CD4-positive, alpha-beta T cell treated with Interleukin-10 for 1 hour (primary cell): ENCODE data around the gene ARHGEF12.

Experiments
- DNase-seq: peaks from one replicate; pipeline ENCODE4 v3.0.0-alpha.2; 2020

Gene ARHGEF12

DNA sequence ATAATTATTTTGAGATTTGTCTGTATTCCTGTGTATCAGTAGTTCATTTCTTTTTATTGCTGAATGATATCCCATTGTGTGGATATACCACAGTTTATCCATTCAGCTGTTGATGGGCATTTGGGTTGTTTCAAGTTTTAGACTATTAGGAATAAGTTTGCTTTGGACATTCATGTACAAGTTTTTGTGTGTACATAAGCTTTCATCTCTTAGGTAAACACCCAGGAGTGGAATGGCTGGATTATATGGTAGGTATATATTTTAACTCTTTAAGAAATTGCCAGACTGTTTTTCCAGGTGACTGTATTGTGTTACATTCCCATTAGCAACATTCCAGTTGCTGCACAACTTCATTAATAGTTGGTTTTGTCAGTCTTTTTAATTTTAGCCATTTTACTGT, 52.0 kb downstream of the ARHGEF12 start:
- DNase-seq = no peak

DNA sequence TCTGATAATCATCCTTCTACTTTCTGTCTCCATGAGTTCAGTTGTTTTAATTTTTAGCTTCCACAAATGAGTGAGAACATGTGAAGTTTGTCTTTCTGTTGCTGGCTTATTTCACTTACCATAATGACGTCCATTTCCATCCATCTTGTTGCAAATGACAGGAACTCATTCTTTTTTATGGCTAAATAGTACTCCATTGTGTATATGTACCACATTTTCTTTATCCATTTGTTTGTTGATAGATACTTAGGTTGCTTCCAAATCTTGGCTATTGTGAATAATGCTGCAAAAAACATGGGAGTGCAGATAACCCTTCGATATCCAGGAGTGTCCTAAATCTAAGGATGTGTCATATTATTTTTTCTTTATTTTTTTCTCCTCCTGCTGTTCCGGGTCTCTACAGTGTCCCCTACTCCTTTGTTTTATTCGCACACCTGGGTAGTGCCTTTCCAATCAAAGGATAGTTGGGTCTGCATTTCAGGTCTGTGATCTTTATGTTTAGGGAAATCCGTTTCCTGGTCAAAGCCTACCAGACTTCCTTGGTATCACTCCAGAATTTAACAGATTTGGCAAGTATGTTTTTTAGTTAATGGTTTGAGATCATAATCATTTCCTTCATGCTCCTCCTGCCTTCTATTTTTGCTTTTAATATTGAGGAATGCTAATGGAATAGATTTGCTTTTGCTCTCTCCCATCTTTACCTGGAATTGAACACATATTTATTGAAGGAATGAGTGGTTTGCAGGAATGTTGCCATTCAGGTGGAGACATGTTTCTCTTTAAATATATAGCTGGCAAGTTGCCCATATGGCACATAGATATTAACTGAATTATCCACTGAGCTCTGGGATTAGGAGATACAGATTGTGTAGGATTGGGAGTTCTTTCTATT, 53.7 kb downstream of the ARHGEF12 start:
- no peak for DNase-seq

DNA sequence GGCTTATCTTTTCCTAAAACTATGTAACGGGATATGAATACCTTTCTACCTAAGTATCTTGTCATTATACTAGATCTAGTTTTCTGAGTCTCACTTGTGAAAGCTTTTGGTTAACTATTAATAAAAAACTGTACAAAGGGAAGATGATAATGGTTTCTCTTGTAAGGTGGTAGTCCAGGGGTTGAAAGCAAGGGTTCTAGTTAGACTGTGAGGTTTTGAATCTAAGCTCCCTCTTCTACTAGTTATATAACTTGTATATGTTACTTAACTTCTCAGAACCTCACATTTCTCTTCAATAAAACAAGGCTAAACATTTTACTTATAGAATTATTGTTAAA, 54.3 kb downstream of the ARHGEF12 start:
- DNase-seq = no peak

DNA sequence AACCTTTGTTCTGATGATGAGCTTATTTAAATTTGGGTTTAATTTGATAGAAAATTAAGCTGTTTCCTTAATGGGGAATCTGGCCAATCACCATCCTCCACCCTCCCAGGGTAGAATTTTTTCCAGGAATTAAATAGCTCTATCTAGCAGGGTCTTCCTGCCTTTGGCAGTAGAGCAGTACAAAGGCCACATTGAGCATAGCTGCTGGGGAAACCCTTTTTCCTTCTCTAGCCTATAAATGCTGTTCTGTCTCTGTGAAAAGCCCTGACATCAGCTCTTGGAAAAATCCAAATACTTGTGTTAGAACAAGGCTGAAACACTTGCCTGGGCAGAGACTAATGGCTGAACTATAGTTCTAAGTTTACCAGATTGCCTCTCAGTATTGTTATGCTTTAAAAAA, 55.1 kb downstream of the ARHGEF12 start:
- no peak for DNase-seq

DNA sequence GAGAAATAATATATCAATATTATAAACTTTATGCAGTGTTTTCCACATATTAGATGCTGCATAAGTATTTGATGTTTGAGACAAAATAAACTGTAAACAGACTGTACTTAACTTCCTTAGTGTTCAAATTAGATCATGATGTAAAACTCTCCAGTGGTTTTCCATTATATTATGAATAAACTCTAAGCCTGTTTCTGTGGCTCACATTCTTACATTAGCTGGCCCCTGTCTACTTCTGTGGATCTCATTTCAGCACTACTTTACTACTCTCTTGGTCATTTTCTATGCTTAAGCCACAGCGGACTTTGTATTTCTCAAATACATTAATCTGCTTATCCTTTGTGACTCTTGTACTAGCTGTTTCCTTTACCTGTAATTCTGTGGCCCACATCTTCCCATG, 55.6 kb downstream of the ARHGEF12 start:
- no peak for DNase-seq

DNA sequence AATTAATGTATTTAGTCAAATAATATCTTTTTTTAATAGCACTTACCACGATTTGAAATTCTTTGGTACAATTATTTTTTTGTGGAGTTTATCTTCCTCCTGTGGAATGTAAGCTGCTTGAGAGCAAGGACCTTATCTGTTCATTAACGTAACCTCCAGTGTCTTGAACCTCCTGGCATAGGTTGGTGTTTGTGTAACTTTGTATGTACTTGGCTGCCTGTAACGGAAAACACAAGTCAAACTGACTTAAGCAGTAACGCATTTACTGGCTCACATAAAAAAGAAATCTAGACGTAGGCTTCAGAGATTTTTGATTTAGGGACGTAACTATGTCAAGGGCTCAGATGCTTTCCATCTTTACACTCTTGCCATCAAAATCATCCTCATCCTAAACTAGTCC, 56.1 kb downstream of the ARHGEF12 start:
- DNase-seq = no peak

DNA sequence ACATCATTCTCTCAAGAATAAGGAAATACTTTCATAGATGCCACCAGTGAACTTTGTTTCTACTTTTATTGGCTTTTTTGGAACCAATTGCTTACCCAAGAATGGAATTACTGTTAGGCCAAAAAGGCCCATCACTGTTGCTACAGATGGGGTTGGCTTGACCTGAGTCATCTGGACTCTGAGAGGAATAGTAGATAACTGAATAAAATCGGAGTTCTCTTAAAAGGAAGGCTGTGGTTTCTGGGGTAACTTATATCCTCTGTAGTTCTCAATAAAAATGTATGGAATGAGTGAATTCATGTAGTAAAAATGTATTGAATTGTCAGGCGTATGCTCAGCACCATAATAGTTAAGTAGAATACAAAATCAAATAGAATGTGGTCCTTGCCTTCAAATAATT, 56.6 kb downstream of the ARHGEF12 start:
- no peak for DNase-seq

DNA sequence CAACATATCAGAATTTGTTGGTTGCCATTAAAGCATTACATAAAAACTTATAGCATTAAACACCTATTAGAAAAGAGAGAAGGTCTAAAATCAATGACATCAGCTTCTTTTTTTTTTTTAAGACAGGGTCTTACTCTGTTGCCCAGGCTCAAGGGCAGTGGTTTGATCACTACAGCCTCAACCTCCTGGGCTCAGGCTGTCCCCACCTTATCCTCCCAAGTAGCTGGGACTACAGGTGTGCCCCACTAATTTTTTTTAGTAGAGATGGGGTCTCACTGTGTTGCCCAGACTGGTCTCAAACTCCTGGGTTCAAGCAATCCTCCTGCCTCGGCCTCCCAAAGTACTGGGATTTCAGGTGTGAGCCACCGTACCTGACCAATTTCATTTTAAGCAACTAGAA, 57.9 kb downstream of the ARHGEF12 start:
- no peak for DNase-seq

DNA sequence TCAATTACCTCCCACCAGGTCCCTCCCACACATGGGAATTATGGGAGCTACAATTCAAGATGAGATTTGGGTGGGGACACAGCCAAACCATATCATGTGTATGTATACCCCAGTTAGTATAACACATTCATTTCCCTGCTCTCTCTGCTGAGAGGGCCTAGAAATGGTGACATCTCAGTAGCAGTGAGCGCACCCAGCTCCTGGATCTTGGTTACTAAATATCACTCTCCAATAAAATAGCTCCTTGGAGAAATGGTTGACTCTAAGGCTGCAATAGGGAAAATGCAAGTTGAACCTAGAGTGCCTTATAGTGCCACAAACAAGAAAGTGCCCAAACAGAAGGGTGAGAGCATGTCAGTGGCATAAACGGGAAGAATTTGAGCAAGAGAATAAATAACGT, 59.6 kb downstream of the ARHGEF12 start:
- DNase-seq = no peak

DNA sequence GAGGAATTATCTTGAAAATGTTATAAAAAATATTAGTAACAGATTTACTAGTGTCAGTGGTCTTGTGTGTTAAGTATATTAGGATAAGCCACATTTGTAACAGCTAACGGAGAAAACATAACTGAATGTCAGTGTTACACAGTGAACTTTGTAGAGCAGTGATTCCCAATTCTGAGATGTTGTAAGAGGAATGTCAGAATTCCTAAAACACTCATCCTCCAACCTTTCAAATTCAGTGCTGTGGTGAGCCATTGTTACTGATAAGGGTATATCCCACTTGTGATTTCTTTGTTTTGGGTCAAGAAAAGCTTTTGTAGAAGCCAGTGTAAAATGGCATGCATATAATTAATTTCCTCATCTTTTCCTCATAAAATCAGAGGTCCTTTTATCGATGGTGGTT, 61.9 kb downstream of the ARHGEF12 start:
- no peak for DNase-seq

DNA sequence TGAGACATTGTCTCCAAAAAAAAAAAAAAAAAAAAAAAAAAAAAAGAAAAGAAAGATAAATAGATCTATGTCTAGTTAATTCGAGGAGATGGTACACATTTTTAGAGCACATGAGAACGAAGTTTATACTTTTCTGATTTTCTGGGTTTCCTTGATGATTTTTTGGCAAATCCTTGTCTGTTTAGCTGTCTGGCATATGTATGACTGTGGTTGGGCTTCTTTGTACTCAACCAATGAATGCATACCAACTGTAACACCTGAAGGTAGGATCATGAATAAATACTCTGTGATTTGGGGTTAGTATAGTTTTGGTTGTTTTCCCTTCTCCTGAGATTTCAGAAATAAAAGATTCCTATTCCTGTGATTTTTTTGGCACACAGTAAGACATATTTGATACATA, 63.1 kb downstream of the ARHGEF12 start:
- no peak for DNase-seq

DNA sequence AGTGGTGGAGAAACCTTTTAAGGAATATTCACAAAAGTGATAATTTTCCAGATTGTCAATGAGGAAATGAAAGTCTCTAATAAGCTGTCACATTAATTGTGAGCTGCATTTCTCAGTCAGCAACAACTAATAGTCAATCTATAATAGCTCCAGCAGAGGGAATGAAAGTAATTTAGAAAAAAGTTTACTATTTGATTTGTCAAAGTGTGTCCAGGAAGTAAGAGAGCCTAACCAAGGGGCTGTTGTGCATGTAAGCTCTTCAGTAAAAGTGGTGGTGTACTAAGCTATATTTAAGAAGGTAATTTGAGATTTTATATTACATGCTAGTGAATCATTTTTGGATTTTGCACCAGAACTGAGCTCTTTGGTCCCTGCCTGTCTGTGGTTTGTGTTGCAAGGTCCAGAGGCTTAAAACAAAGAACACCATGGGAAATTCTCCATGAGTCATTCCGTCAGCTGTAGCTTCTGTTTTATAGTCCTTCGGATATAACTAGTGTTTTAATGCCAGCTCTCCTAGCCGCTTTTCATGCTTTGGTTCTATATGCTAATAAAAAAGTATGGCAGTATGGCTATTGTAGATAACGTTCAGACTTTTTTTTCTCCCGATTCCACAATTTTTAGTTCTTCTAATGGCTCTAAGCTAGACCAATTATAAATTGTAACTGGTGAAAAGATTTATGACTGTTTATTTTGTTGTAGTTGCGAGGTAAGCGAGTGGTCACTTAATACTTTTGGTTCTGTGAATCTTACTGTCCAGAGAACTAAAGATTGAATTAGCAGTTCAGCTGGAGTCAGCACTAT, 64.6 kb downstream of the ARHGEF12 start:
- no peak for DNase-seq

DNA sequence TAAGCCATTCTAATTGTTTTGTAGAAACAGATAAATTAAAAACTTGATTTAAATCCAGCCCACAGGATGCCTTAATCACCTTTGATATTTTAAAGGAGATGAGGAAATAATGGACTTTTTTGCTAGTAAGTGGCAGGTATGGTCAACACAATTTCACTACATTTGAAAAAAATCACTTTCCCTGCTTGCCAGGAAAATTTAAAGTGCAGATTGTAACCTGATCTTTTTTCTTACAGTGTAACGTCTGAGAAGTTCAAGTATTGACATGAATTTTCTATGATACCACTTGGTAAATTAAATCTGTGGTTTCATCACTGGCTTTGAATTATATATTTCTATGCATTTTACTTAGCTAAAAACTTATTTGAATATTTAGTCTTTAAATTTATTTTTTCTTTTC, 65.3 kb downstream of the ARHGEF12 start:
- DNase-seq = no peak

DNA sequence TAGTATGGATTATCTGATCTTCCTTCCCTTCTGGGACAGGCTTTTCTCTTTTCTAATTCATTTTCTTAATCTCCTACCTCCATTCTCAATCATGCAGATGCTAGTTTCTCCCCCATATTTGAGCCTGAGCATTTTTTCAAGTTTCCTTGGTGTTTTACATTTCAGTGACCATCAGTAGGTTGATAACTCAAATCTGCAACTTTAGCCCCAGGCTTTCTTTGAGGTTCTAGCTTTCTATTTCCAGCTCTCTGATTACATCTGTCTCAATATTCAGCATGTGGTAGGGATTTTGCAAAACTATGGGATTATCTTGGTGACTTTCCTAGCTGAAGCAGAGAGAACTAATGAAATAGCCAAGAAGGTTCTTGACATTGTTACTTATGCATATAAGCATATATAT, 67.8 kb downstream of the ARHGEF12 start:
- DNase-seq = no peak

DNA sequence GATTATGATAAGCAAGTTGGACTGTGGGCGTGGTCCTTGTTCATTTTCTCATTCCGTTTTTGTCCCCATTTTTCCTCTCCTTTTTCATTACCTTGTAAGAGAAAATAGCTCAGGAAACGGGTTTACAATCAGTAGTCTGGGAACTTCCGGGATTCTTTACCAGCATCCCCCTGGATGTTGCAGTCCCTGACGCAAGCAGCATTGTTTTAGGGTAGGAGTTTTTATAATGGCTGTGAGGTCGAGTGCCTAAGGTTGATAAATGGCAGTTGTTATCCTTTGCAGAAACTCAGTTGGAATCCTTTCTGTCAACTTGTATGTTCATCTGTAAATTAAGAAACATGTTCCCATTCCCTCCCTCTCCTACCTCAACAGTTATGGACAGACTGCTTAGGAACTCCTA, 68.3 kb downstream of the ARHGEF12 start:
- DNase-seq = no peak

DNA sequence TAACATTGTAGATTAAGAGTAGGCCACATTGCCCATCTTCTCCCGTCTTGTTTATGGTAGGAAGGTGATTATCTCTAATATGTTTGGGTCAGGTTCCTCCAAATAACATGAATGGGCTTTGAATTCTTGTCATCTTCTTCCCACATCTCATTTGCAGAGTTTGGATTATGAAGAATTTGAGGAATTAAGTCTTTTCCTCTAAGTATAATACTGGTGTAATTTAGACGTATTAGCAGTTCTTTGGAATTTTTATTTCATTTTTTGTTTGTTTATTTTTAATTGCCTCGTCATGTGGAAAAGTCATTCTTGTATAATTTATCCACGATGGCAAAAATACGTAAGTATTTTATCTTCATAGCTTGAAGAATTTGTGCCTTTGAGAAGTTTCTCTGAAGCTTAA, 73.4 kb downstream of the ARHGEF12 start:
- DNase-seq = no peak

DNA sequence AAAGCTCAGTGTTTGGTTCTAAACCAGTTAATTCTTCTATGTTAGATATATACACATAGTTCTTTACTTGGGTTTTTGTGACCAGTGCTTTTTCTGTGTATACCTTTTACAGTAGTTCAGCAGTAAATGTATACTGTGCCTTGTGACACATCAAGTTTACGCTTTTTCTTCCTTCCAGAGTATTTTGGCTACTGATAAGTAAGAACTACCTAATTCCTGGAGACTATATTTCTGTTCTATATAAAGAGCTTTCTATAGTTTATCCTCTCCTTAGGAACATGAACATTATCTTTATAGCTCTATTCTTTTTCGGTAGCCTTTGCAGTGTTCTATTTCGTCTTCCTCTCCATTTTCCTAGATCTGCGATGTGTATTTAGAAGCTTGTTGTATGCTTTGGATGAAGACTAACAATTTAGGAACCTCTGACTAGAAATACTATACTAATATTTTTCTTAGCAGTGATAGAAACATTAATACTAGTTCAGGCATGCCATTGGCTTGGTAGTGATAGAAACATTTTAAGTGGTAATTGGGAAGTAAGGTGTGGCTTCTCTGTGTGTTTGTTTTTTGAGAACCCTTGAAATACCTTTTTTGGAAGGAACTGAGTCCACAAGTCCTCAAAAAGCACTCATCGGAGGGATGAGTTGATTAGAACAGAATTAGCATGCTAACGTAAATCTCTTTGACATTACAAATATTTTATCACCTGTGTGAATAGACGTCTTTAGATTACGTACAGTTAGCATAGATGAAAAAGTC, 74.6 kb downstream of the ARHGEF12 start:
- no peak for DNase-seq

DNA sequence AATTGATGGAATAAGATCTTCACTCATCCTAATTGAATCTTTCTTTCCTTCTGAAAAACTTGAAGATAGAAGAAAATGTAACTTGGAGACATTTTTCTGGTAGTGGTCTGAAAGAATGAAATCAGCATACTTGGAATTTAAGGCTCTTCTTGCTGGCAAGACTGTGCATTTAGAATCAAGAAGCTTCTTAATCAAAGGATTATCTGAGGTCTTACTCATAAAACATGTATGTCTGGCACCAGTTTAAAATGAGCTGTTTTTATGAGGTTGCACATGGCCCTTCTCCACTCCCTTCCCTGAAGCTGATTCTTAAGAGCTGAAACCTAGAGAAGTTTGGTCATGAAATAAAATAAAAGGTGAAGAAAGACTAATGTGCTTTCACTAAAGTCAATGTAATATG, 77.3 kb downstream of the ARHGEF12 start:
- no peak for DNase-seq

DNA sequence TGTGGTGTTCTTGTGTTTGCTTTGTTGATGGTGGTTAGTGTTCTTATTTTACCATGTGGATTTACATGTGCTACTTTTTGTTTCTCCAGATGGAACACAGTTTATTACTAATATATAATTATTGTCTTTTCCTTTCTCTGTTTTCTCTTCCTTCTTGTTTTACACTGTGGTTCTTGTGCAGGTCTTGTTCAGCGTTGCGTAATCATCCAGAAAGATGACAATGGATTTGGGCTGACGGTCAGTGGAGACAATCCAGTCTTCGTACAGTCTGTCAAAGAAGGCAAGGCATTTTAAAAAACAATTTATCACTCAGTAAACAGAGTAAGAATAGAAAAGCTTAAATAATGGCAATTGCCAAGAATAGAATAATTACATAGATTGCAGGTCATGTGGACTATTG, 84.4 kb downstream of the ARHGEF12 start:
- no peak for DNase-seq

DNA sequence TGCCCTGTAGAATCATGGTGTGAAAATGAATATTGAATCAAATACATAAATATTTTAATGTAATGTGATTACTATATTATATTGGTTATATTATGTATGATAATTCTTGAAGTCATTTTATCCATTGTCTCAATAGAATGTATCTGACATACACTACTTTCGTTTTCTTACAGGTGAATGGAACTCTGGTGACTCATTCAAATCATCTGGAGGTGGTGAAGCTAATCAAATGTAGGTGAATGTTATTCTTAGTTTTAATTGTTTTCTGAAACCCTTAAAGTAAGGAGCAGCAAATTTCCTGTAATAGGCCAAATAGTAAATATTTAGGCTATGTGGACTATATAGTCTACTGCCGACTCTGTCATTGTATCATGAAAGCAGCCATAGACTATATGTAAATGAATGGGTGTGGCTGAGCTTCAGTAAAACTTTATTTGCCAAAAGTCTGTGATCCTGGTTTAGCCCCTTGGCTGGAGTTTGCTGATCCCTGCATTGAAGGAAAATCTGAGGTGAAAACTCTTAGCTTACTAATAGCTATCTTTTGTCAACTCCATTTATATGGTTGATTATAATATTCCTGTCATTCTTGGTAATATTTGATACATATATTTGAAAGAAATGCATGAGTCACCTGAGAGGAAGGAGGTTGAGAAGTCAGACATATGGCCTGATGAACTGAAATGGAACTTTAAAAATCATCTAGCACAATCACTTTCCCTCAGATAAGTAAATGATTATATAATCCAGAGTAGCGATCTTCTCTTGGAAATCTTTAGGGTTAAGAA, 88.2 kb downstream of the ARHGEF12 start:
- DNase-seq = no peak

DNA sequence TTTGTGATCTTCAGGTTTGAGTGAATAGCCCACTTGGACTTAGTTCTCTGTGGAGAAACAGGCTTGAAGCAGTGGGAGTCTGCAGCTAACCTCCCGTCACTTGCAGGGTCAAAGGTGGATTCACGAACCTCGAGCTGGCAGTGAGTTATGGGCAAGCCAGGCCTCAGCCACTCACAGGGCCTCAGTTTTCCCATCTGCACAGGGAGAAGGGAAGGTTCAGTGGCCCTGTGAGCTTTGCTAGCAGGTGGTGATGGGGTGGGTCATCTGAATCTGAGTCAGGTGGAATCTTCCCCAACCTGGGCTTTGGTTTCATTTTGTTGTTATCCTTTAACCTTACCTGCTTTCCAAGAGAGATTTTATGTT, 88.7 kb downstream of the ARHGEF12 start:
- no peak for DNase-seq

DNA sequence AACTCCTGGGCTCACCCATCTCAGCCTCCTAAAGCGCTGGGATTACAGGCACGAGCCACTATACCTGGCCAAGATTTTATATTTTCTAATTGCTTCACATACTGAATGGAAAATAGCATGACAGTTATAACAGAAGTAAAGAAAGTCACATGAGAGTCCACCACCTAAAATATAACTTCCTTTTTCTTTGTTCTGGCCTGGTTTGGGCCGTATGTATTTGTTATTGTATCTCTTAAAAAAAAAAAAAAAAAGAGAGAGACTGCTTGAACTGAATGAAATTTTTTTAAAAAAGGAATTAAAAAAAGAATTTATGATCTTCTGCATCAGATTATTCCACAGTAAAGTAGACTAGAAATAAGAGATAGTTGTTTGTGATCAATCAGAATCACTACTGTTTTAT, 89.3 kb downstream of the ARHGEF12 start:
- no peak for DNase-seq

DNA sequence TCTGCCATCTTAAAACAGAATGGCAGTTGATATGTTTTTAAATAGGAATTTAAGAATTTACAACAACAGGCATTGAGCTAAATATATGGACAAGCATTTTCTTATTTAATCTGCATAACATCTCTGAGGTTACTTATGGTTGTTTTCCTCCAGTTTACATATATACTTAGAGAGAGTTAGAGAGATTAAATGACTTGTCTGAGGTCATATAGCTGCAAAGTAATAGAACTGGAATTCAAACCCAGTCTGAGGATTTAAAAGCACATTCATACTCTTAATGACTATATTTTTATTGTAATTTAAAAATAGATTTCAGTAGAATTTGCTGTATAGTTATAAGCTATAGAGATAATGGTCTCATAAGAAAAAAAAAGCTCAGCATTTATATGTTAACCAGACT, 93.9 kb downstream of the ARHGEF12 start:
- DNase-seq = no peak
